Measurements from ENCODE around the gene GRID2. TPM values are rescaled to one million over a fixed set of nuclear protein-coding genes. Genes with fewer than 3 reads are reported as not detected.

GRID2 gene
- total and polyA plus RNA-seq, 10 of the 15 experiments (the other 5 are each of a cell fraction or from before 2014, with no cell fraction given) = not detected

GRCh38 chr4:93466446-93466845 is 1162.7 kb downstream of the GRID2 start:
- ChIA-PET RAD21 (ENCODE audit: unreplicated experiment) (no interaction called here), CTCF (no interaction called here), POLR2A (no interaction called here), SMC1A (ENCODE audit: uncharacterized antibody, unreplicated experiment) (interaction anchor here (0.7 kb wide), 1 partner anchor 31 kb away, joined by 3 read pairs; no protein-coding TSS in a partner anchor)
- Histone ChIP-seq H3K4me3 (no peak overlapping the region), H3K36me3 (ENCODE audit: control insufficient read depth in 2 of 2, insufficient read depth in 2 of 2, low read length in 1 of 2) (no peaks in the 10 kb centered on the region), H3K27ac (ENCODE audit: control insufficient read depth, insufficient read depth) (no peak overlapping the region), H3K9me3 (replicated peaks; ENCODE audit: control insufficient read depth, insufficient read depth, low read length) (no peaks in the 10 kb centered on the region), H3K79me2 (ENCODE audit: control insufficient read depth, insufficient read depth, low read length) (no peaks in the 10 kb centered on the region), H2AFZ (ENCODE audit: control insufficient read depth, low read depth, low read length) (no peak overlapping the region), H3K9ac (ENCODE audit: control insufficient read depth, insufficient read depth, low read length) (no peak overlapping the region), H3K4me1 (ENCODE audit: control insufficient read depth, insufficient read depth, low read length) (no peaks in the 10 kb centered on the region), H3K4me2 (ENCODE audit: control insufficient read depth, insufficient read depth) (no peak overlapping the region), H3K27me3 (replicated peaks in 1 of 2; ENCODE audit: control insufficient read depth in 2 of 2, insufficient read depth in 2 of 2, low read length in 1 of 2) (no peaks in the 10 kb centered on the region), H4K20me1 (ENCODE audit: control insufficient read depth, insufficient read depth) (no peaks in the 10 kb centered on the region)
- in situ Hi-C loops (cut with MboI) (no loop called here), intact Hi-C loops (cut with micrococcal nuclease; ENCODE audit: unreplicated experiment) (no loop called here)
- 3% methylated on average over 2 of the region's 2 CpGs for WGBS (ENCODE audit: insufficient coverage, insufficient replicate concordance, low lambda C conversion rate, missing lambda C conversion rate)
- ATAC-seq = no peak
- FAIRE-seq = no peak
- no TSS peak for BruUV-seq (replicated peaks)
- no peak for DNase-seq (ENCODE audit: low read depth, low spot score)
- TF ChIP-seq NR2F1 (conservative IDR thresholded peaks at IDR 0.05) (no peak), SIN3A (IDR thresholded peaks at IDR 0.05; ENCODE audit: low read depth, low read length) (no peak), JUNB (IDR thresholded peaks at IDR 0.05) (no peak), CUX1 (IDR thresholded peaks at IDR 0.05; ENCODE audit: insufficient replicate concordance, low read depth, low read length) (no peak), NR2C1 (IDR thresholded peaks at IDR 0.05) (no peak), STAT3 (IDR thresholded peaks at IDR 0.05; ENCODE audit: low read depth, low read length) (no peak), YY1 (IDR thresholded peaks at IDR 0.05; ENCODE audit: low read depth, low read length) (no peak), ZNF274 (IDR thresholded peaks at IDR 0.05; ENCODE audit: insufficient read depth, insufficient read length) (no peak), CHD4 (IDR thresholded peaks at IDR 0.05) (no peak), ZBTB4 (CRISPR knock-in tag; IDR thresholded peaks at IDR 0.05) (no peak), CEBPZ (IDR thresholded peaks at IDR 0.05; ENCODE audit: low read depth, low read length) (no peak), MEF2A (IDR thresholded peaks at IDR 0.05; ENCODE audit: insufficient read depth, low read depth, low read length) (no peak), IRF5 (IDR thresholded peaks at IDR 0.05; ENCODE audit: borderline replicate concordance) (no peak)

All from GM12878 (cell line).